Stimulated activated naive CD8-positive, alpha-beta T cell treated with anti-CD3 and anti-CD28 coated beads, Interleukin-15, Interleukin-2, amounts not matched to agents 100 ng/mL and 50 ng/mL, for 24 hours (primary cell): ENCODE results near the gene PRR23E.

Experiments
- H3K27ac Mint-ChIP-seq: one replicate; pipeline ENCODE4 v1.8.0; 2021; ENCODE audit warnings: mild to moderate bottlenecking, mixed read lengths
- H3K27me3 Mint-ChIP-seq: one replicate; pipeline ENCODE4 v1.8.0; 2021; ENCODE audit warnings: mixed read lengths
- H3K36me3 Mint-ChIP-seq: one replicate; pipeline ENCODE4 v1.8.0; 2021; ENCODE audit warnings: low read depth, mixed read lengths
- H3K4me1 Mint-ChIP-seq: one replicate; pipeline ENCODE4 v1.8.0; 2021; ENCODE audit warnings: low read depth, mixed read lengths
- H3K4me3 Mint-ChIP-seq: one replicate; pipeline ENCODE4 v1.8.0; 2021; ENCODE audit warnings: mild to moderate bottlenecking, mixed read lengths
- H3K9me3 Mint-ChIP-seq: one replicate; pipeline ENCODE4 v1.8.0; 2021; ENCODE audit warnings: mixed read lengths

PRR23E gene

GRCh38 chr3:127192576-127193232 lies at the start of gene PRR23E:
Gene PRR23E, plus strand, starts transcription at chr3:127193131. Its CDS starts 3,555 bp downstream, at chr3:127196686.
- Mint-ChIP-seq H3K27me3 (peaks cover 3% of the 10 kb centered on the region), H3K36me3 (no peaks in the 10 kb centered on the region), H3K9me3 (peaks cover 13% of the 10 kb centered on the region), H3K4me3 (no peak within 1 kb of the TSS), H3K4me1 (no peaks in the 10 kb centered on the region), H3K27ac (no peak within 1 kb of the TSS)

- no peaks in the 10 kb centered on the region for H3K4me1 Mint-ChIP-seq
- H3K4me3 Mint-ChIP-seq, result no peak overlapping the region
- H3K27ac Mint-ChIP-seq, result no peak overlapping the region
- no peaks in the 10 kb centered on the region for H3K36me3 Mint-ChIP-seq
- no peaks in the 10 kb centered on the region for H3K9me3 Mint-ChIP-seq
- H3K27me3 Mint-ChIP-seq, result peaks cover 2% of the 10 kb centered on the region
Measured at GRCh38 chr3:127143172-127143571, 49.8 kb upstream of the PRR23E start.

- no peaks in the 10 kb centered on the region for H3K9me3 Mint-ChIP-seq
- H3K4me3 Mint-ChIP-seq, result no peak overlapping the region
- H3K27me3 Mint-ChIP-seq, result peaks cover 2% of the 10 kb centered on the region
- no peaks in the 10 kb centered on the region for H3K36me3 Mint-ChIP-seq
- H3K27ac Mint-ChIP-seq, result no peak overlapping the region
- H3K4me1 Mint-ChIP-seq, result no peaks in the 10 kb centered on the region
Measured at GRCh38 chr3:127144631-127145030, 48.3 kb upstream of the PRR23E start.

GRCh38 chr3:127145266-127145665 lies 47.7 kb upstream of the PRR23E start:
- Mint-ChIP-seq H3K27me3 (peaks cover 2% of the 10 kb centered on the region), H3K4me3 (no peak overlapping the region), H3K9me3 (no peaks in the 10 kb centered on the region), H3K36me3 (no peaks in the 10 kb centered on the region), H3K4me1 (no peaks in the 10 kb centered on the region), H3K27ac (no peak overlapping the region)

DNA sequence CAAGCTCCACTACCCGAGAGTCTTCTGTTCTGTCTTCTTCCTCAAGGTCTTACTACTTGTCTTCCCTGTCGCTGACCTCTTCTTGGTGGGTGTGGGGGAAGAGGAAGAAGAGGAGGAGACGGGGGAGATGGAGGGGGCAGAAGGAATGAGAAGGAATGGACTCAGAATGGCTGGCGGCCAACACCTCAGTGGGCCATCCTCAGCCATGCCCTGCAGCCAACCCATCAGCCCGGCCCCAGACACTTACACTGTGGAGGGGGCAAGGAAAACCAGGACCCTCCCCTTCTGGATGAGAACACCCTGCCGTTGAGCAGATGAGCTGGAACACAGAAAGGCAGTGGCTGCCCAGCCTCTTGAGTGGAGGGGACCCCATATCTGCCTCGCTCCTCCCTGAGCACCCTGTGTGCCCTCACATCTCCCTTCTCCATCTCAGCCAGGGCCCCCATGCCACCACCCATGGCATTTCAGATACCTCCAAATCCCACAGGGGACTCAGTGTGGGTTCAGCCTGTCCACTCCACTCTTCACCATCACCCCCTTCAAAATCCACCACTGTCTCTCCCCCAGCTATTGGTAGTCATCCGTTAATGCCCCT lies 45.5 kb upstream of the PRR23E start:
- Mint-ChIP-seq H3K27me3 (peaks cover 2% of the 10 kb centered on the region), H3K4me1 (no peaks in the 10 kb centered on the region), H3K27ac (no peak overlapping the region), H3K4me3 (no peak overlapping the region), H3K36me3 (no peaks in the 10 kb centered on the region), H3K9me3 (no peaks in the 10 kb centered on the region)

GRCh38 chr3:127149621-127150310 lies 43.2 kb upstream of the PRR23E start:
- Mint-ChIP-seq H3K27ac (no peak overlapping the region), H3K4me1 (no peaks in the 10 kb centered on the region), H3K27me3 (peaks cover 2% of the 10 kb centered on the region), H3K4me3 (no peak overlapping the region), H3K36me3 (no peaks in the 10 kb centered on the region), H3K9me3 (no peaks in the 10 kb centered on the region)

DNA sequence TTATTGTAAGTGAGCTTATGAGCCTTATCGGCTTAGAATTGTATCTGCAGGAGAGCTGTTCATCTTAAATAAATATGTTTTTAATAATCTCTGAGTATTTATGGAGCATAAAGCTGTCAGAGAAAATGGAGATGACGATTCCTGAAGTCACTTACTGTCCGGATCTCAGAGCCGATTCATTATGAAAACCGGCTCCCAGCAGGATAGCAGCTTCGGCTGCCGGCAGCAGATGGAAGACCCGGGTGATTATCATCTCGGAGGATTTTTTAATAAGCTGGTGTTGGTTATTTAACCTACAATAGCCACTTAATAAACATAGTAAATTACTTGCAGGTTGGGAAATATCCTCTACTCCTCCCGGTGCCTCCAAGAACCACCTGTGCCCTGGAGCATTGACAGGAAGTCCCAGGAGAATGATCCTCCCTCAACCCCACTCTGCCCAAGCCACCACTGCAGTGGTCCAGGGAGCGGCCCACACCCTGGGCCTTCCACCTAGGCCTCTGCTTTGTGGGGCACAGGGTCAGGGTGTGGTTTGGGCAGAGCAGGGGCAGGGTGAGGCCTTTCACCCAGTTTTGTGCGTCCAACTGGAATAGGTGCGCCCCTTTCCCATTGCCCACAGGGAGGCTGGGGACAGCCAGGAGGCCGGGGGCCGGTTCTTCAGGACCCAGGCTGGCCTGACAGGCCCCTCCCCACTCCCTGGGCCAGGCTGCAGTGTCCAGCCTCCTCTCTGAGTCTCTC lies 42.2 kb upstream of the PRR23E start:
- no peak overlapping the region for H3K27ac Mint-ChIP-seq
- H3K27me3 Mint-ChIP-seq, result peaks cover 2% of the 10 kb centered on the region
- no peaks in the 10 kb centered on the region for H3K36me3 Mint-ChIP-seq
- H3K4me3 Mint-ChIP-seq, result no peak overlapping the region
- H3K4me1 Mint-ChIP-seq, result no peaks in the 10 kb centered on the region
- no peaks in the 10 kb centered on the region for H3K9me3 Mint-ChIP-seq

GRCh38 chr3:127151251-127151564 lies 41.7 kb upstream of the PRR23E start:
- Mint-ChIP-seq H3K27me3 (peaks cover 2% of the 10 kb centered on the region), H3K27ac (no peak overlapping the region), H3K9me3 (no peaks in the 10 kb centered on the region), H3K4me1 (no peaks in the 10 kb centered on the region), H3K4me3 (no peak overlapping the region), H3K36me3 (no peaks in the 10 kb centered on the region)

GRCh38 chr3:127151992-127152650 lies 40.8 kb upstream of the PRR23E start:
- no peaks in the 10 kb centered on the region for H3K4me1 Mint-ChIP-seq
- no peaks in the 10 kb centered on the region for H3K36me3 Mint-ChIP-seq
- H3K27ac Mint-ChIP-seq, result no peak overlapping the region
- H3K9me3 Mint-ChIP-seq, result no peaks in the 10 kb centered on the region
- no peak overlapping the region for H3K4me3 Mint-ChIP-seq
- H3K27me3 Mint-ChIP-seq, result peaks cover 2% of the 10 kb centered on the region

DNA sequence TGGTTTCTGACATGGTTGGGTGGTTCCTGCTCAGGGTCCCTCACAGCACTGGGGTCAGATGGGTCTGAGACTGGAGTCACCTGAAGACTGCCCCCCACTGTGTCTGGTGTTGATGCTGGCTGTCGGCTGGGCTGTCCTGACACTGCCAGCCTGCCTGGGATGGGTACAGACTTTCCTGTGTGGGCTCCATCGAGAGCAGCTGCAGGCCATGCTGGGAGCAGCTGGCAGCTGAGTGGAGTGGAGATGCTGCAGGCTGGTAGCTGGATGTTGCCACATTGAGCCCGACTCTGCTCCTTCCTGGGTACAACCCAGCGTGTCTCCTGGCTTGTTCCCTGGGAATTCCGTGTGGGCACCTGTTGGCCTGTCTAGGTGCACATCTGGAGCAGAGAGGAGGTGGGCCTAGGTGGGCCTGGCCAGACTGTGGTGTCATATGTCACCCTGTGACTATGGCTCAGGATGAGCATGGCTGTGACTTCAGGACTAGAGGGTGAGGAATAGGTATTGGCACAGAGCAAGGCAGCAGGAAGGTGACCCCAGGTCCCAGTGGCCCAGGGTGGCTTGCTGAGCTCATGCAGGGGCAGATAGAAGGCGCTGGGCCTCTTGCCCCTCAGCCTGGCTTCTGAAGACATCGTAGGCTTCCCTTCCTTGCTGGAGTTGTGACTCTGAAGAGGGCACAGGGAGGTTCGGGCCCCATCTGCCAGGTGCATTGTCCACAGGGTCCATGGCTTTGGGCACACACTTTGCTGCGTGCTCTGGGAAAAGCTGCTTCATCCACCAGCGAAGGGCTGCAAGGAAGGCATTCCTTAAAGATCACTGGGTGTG lies 40.0 kb upstream of the PRR23E start:
- H3K9me3 Mint-ChIP-seq, result no peaks in the 10 kb centered on the region
- H3K4me1 Mint-ChIP-seq, result no peaks in the 10 kb centered on the region
- H3K36me3 Mint-ChIP-seq, result no peaks in the 10 kb centered on the region
- no peak overlapping the region for H3K27ac Mint-ChIP-seq
- no peak overlapping the region for H3K4me3 Mint-ChIP-seq
- no peaks in the 10 kb centered on the region for H3K27me3 Mint-ChIP-seq

GRCh38 chr3:127153506-127153815 lies 39.5 kb upstream of the PRR23E start:
- Mint-ChIP-seq H3K4me3 (no peak overlapping the region), H3K4me1 (no peaks in the 10 kb centered on the region), H3K9me3 (no peaks in the 10 kb centered on the region), H3K27me3 (peaks cover 1% of the 10 kb centered on the region), H3K27ac (no peak overlapping the region), H3K36me3 (no peaks in the 10 kb centered on the region)

- peaks cover 9% of the 10 kb centered on the region for H3K27me3 Mint-ChIP-seq
- H3K36me3 Mint-ChIP-seq, result no peaks in the 10 kb centered on the region
- no peaks in the 10 kb centered on the region for H3K4me1 Mint-ChIP-seq
Measured at GRCh38 chr3:127156338-127157050, 36.4 kb upstream of the PRR23E start.

DNA sequence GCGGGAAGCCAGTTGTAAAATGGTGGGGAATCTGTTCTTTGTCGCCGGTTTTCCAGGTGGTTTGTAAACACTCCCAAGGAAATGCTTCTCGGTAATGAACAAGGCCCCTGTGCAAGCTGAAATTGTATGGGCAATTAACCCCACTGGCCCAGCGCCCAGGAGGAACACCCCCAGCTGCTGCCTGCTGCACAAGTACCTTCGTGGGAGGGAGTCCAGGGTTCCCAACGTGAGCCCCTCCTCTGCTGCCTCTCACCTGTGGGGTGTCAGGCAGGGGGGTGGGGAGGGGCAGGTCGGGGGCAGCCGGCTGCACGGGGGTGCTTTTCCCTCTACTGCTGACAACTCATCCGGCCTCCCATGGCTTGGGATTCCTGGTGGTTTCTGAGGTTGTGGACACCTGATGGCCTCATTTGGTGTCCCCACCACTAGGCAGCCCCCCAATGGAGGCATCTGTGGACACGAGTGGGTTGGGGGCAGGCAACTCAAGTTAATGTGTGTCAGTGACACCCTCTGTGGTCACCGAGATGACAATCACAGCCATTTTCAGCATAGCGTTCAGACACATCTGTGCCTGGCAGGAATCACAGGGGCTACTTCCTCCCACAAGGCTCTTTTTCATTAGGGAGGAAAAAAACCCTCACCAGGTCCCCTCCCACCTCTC lies 35.6 kb upstream of the PRR23E start:
- Mint-ChIP-seq H3K4me1 (no peaks in the 10 kb centered on the region), H3K4me3 (no peak overlapping the region), H3K36me3 (no peaks in the 10 kb centered on the region), H3K27ac (no peak overlapping the region), H3K27me3 (peaks cover 9% of the 10 kb centered on the region), H3K9me3 (no peaks in the 10 kb centered on the region)

More at GRCh38 chr3:127156338-127157050, 36.4 kb upstream of the PRR23E start:
- Mint-ChIP-seq H3K27ac (no peak overlapping the region), H3K4me3 (no peak overlapping the region), H3K9me3 (no peaks in the 10 kb centered on the region)
